Limb (tissue), 2 donors: Measurements from ENCODE around the gene SH3PXD2B.

Experiments used
- DNase-seq, 2 donors: peaks; one replicate each; pipeline ENCODE4 v3.0.0-alpha.2; 2016; ENCODE audit errors: extremely low spot score in 2 of 2

The SH3PXD2B gene

DNA sequence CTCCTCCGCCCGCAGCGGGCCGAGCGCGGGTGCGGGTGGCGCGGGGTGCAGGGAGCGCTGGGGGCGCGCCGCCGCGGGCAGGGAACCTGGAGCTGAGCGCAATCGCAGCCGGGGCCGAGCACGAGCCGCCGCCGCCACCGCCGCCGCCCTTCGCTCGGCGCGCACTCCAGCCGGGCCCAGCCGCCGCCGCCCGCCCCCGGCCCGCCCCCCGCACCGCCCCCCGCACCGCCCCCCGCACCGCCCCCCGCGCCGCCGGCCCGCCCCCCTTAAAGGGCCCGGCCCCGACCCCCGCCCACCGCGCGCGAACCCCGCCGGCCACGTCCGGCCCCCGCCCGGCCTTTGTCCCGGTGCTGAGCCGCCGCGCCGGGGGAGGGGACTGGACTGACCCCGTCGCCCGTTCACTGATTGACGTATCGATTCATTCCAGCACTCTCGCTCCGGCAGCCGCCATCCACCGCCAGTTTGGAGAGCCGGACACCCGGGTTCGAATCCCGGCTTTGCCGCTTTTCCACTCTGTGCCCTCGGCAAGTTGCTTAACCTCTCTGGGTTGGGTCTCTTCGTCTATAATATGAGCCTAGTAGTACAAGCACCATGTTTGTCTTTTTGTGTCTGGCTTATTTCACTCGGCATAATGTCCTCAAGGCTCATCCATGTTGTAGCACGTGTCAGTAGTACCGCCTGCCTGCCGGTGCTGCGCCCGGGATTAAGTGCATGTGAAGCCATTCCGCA, at the start of gene SH3PXD2B:
SH3PXD2B (minus strand) TSS at position 168 of the 729 bp plus-strand sequence. CDS start 173 bp downstream, outside the sequence.
- peak; percentile 43 to 85 for DNase-seq

- peak in 1 of 2 donors; percentile 25 for DNase-seq
These were observed 48.6 kb upstream of the SH3PXD2B start for GRCh38 chr5:172502969-172503368.

DNA sequence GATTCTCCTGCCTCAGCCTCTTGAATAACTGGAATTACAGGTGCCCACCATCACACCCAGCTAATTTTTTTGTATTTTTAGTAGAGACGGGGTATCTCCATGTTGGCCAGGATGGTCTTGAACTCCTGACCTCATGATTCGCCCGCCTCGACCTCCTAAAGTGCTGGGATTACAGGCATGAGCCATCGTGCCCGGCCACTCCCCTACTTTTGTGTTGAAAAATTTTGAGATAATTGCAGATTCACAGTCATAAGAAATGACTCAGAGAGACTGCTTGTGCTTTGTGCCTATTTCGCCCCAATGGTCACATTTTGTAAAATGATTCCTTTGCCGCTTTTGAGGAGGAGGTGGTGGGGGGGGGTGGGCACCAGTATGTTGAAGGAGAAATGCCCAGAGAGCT, 48.1 kb upstream of the SH3PXD2B start:
- no peak for DNase-seq

DNA sequence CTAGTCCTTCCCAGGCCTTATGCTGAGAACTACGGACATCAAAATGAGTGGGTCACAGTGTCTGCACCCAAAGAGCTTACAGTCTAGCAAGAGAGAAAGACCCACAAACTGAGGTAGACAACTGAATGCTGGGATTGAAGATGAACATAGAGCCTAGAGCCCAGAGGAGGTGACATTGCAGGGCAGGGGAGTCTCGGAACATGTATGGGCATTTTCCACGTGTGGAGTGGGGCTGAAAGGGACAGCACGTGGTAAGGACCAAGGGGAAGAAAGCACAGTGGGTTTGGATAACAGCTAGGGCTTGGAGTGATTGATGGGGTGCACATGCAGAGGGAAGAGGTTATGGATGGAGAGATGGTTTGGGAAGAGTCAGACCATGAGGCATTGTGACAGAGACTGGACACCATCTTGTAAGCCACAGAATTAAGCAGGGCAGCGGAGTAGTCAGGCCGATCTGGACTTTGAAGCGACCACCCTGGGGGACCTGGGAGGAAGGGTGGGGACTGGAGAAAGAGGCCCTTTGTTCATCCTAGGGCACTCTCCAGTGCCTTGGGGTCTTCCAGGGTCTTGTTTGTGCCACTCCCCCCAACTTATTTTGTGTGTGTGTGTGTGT, 47.5 kb upstream of the SH3PXD2B start:
- peak in 1 of 2 donors; percentile 17 for DNase-seq

DNA sequence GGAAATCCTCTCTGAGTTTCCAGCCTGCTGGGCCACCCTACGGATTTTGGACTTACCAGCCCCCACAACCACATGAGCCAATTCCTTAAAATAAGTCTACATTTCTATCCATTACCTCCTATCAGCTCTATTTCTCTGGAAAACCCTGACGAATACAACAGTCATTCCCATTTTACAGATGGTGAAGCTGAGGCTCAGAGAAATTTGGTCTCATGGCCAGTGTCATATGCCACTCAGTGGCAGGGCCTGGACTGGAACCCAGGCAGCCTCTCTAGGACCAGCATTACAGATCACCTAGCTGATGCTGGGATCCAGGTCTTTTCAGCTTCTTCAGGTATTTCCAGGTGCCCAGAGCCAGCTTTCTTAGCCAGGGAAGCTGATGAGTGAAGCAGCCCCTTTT, 45.0 kb upstream of the SH3PXD2B start:
- peak in 1 of 2 donors; percentile 5 for DNase-seq

GRCh38 chr5:172498431-172499129, 44.3 kb upstream of the SH3PXD2B start:
- peak in 1 of 2 donors; percentile 8 for DNase-seq

DNA sequence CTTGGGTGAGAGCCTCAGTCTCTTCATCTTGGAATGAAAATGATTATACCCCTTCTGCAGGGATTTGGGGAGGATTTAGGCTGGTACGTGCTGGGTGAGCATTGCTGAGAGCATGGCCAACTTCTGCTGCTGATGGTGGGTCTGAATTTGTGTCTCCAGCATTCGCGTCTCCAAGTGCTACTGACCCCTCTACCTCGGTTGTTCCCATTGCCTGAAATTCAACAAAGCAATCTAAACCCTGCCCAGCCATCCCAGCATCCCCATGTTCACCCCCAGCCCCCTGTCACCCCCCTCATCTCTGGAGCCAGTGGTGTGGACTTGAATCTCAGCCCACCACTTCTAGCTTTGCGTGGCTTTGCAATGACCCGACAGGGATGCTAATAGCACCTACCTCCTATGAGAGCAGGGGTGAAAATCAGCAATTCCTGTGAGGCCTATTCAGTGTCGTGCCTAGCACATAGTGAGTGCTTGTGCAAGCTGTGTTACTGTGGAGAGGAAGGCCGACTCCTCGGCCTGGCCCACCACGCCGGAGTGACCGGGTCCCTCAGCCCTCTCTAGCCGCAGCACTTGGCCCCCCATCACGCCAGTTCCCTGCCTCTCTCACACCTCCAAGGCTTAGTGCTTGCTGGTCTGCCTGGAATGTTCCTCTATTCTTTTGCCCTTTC, 43.4 kb upstream of the SH3PXD2B start:
- peak in 1 of 2 donors; percentile 12 for DNase-seq

DNA sequence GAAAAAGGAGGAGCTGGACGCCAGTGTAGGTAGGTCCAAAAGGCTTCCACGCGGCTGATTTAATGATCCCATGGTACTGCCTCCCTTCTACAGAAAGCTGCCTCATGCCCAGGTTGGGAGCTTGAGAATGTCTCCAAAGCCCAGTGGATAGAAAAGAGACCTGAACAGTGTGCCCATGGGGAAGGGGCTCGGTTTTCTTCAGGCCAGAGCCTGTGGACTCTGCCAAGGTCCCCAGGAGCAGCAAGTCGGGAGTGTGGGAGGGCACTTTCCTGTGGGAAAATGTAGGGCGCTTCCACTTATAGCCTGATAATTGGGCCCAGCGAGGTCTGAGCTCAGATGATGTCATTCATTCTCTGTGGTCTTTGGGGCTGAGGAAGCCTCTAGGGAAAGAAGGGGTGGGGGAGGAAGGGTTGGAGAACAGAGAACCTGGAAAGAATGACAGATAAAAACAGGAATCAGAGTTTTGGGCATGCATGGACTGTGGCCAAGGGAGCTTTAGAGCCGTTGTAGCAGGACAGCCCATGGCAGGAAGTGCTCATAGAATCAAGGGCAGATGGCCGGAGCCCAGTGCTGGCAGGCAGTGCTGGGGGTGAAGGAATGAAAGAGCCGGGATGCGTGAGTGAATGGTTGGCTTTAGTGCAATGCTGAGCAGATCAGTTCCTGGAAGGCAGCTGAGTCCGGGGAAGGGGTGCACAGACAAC, 42.5 kb upstream of the SH3PXD2B start:
- peak; percentile 26 to 43 for DNase-seq

DNA sequence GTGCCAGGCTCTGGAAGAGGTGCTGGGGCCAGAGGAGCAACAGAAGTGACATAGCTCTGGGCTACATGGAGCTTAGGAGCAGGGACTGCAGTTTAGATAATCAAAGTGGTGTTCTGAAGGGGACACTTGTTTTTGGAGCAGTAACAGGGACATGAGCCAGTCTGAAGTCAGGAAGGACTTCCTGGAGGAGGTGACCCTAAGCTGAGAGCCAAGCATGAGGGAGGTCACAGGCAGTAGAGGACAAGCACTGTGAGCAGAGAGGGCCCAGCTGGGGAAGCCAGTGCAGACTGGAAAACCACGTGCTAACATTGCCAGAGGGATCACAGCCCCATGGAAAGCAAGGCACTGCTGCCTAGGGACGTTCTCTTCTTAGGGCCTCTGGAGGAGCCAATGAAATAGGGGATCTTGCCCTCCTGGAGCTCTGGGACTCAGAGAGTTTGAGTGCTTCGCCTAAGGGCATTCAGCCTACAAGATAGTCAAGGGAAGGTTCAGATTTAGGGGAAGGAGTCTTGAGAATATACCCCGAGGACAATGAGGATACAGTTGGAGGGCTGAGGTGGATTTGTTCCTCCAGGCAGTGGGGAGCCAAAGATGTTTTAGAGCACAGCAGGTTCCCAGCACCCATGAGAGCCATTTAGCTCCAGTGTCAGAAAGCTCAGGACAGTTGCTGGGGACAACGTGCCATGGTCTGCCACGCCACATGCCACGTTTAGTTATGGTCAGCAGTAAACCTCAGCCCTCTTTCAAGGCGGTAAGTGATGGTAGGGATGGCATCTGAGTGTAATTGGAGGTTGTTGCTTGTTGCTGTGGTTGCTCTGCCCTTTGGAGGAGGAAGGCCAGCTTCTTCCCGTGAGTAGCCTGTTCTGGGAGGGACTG, 40.5 kb upstream of the SH3PXD2B start:
- DNase-seq: peak in 1 of 2 donors; percentile 19

DNA sequence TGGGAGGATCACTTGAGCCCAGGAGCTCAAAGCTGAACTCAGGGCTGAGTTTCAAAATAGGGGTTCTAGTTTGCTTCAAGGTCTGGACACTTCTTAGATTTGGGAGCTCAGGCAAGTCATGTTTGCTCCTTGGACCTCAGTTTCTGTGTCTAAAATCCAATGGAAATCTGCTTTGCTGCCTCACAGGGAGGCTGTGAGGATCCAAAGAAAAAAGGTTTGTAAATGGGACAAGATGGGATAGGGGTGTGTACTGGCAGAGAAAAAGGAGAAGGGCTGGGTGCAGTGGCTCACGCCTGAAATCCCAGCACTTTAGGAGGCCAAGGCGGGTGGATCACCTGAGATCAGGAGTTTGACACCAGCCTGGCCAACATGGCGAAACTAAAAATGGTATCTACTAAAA, 39.6 kb upstream of the SH3PXD2B start:
- no peak for DNase-seq

GRCh38 chr5:172493461-172493860, 39.1 kb upstream of the SH3PXD2B start:
- peak in 1 of 2 donors; percentile 11 for DNase-seq

- peak; percentile 29 to 38 for DNase-seq
These were observed 38.7 kb upstream of the SH3PXD2B start for GRCh38 chr5:172493002-172493401.

- DNase-seq: peak in 1 of 2 donors; percentile 6
These were observed 37.9 kb upstream of the SH3PXD2B start for GRCh38 chr5:172492097-172492840.

DNA sequence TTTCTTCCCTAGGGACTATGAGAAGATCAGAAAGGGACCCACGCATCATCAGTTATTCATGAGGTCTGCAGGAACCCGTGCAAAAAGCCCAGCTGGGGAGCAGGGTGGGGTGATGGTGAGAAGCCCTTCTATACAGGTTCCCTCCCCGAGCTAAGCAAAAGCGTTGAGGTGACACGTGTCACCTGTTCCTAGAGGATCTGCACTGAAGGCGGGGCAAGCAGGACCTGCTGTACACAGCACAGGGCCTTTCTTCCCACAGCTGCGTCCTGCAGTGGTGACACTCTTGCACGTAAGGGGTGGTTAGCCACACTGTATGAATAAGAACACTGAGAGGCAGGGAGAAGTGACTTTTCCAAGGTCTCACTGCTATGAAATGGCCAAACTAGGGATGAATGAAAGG, 37.2 kb upstream of the SH3PXD2B start:
- peak in 1 of 2 donors; percentile 10 for DNase-seq

DNA sequence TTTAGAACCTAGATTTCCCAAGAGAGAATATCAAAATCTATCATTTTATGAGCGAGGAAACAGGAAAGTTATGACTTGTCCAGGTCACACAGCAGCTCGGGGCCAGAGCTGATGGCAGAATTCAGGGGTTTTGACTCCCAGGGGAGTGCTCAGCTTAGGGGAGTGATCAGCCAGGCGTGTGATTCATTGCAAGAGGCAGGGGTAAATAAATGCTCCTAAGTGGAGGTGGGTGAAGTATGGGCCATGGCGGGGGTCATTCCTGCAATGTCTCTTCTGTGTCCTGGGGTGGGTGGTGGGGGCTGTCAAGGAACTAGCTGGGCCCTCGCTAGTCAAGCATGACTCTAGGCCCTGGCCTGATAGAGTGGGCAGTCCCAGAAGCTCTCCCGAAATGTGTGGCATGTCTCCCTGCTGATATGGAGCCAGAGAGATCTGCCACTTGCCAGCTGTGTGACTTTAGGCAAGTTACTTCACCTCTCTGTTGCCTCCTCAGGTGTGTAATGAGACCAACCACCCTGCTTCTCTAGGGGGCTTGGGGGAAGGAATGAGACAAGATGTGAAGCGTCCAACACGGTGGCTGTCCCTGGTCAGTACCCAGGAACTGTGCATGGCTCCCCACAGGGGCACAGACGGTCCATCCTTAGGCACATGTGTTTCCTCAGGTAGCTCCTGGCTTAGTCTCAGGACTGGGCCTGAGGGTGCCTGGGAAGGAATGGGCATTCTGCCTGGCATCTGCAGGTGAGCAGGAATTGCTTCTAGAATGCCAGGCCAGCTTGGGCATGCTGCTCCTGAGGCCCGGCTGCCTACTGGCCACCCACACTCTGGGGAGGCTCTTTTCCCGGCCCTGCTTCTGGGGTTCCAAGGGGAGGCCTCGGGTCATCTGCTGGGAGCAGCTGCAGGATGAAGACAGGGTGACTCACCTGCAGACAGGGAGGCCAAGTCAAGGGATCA, 36.5 kb upstream of the SH3PXD2B start:
- peak in 1 of 2 donors; percentile 4 for DNase-seq

GRCh38 chr5:172488221-172488620, 33.9 kb upstream of the SH3PXD2B start:
- no peak for DNase-seq

- no peak for DNase-seq
These were observed 33.3 kb upstream of the SH3PXD2B start for GRCh38 chr5:172487671-172488070.

GRCh38 chr5:172486912-172487311, 32.6 kb upstream of the SH3PXD2B start:
- DNase-seq: no peak
